Measurements from ENCODE around the gene KCNQ1.

KCNQ1 gene

DNA sequence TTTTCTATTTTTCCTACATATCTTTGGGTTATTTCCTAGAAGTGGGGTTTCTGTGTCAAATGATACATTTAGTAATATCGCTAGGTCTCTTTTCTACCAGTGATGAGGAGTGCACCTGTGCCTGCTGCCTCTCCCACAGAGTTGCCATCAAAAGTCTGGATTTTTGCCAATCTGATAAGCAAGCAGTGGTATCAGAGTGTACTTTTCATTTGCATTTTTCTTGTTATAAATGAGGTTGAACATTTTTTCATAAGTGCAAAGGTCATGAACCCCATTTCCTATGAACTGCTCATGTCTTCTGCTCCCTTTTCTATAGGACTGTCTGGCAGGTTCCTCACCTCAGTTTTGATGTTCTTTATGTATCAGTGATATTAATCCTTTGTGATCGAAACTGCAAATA is 2.2 kb upstream of the KCNQ1 start:
- TF ChIP-seq, protein P1, sequence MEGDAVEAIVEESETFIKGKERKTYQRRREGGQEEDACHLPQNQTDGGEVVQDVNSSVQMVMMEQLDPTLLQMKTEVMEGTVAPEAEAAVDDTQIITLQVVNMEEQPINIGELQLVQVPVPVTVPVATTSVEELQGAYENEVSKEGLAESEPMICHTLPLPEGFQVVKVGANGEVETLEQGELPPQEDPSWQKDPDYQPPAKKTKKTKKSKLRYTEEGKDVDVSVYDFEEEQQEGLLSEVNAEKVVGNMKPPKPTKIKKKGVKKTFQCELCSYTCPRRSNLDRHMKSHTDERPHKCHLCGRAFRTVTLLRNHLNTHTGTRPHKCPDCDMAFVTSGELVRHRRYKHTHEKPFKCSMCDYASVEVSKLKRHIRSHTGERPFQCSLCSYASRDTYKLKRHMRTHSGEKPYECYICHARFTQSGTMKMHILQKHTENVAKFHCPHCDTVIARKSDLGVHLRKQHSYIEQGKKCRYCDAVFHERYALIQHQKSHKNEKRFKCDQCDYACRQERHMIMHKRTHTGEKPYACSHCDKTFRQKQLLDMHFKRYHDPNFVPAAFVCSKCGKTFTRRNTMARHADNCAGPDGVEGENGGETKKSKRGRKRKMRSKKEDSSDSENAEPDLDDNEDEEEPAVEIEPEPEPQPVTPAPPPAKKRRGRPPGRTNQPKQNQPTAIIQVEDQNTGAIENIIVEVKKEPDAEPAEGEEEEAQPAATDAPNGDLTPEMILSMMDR (IDR thresholded peaks at IDR 0.05; ENCODE audit: low read depth, low read length), result no peak
- Histone ChIP-seq H3K27me3 (peaks cover 16% of the 10 kb centered on the region), H3K4me1 (no peaks in the 10 kb centered on the region), H3K9me3 (no peaks in the 10 kb centered on the region), H3K36me3 (no peaks in the 10 kb centered on the region), H3K4me3 (ENCODE audit: low read depth, low read length) (no peak overlapping the region)
- DNase-seq, result no peak

DNA sequence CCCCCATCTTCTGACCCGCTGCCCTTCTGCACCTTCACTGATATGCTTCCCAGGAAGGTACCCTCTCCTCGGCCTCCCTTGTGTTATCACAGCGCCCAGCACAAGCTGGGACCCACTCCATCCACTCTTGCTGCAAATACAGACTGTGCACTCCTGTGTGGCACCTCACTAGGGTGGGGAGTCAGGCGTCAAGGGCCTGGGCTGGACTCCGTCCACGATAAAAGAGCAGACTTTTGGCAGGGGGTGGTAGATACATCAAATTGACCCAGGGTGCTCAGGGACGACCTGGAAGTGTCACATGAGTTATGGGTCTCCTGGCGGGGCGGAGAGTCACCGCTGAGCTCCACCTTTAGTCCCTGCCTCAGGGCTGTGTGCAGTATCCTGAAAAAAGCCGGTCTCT is 1.4 kb upstream of the KCNQ1 start:
- TF ChIP-seq, protein P1 (IDR thresholded peaks at IDR 0.05; ENCODE audit: low read depth, low read length), result no peak
- Histone ChIP-seq H3K4me1 (no peaks in the 10 kb centered on the region), H3K4me3 (ENCODE audit: low read depth, low read length) (no peak overlapping the region), H3K9me3 (no peaks in the 10 kb centered on the region), H3K36me3 (no peaks in the 10 kb centered on the region), H3K27me3 (peaks cover 16% of the 10 kb centered on the region)
- DNase-seq, result no peak

- TF ChIP-seq, protein P1 (IDR thresholded peaks at IDR 0.05; ENCODE audit: low read depth, low read length), result no peak
- DNase-seq, result no peak
These were observed 657 bp upstream of the KCNQ1 start, which contains the start of gene TRPM5 for GRCh38 chr11:2443881-2444820. Gene TRPM5, minus strand, starts transcription at chr11:2444514. Its CDS starts 21,478 bp downstream, at chr11:2423036.

DNA sequence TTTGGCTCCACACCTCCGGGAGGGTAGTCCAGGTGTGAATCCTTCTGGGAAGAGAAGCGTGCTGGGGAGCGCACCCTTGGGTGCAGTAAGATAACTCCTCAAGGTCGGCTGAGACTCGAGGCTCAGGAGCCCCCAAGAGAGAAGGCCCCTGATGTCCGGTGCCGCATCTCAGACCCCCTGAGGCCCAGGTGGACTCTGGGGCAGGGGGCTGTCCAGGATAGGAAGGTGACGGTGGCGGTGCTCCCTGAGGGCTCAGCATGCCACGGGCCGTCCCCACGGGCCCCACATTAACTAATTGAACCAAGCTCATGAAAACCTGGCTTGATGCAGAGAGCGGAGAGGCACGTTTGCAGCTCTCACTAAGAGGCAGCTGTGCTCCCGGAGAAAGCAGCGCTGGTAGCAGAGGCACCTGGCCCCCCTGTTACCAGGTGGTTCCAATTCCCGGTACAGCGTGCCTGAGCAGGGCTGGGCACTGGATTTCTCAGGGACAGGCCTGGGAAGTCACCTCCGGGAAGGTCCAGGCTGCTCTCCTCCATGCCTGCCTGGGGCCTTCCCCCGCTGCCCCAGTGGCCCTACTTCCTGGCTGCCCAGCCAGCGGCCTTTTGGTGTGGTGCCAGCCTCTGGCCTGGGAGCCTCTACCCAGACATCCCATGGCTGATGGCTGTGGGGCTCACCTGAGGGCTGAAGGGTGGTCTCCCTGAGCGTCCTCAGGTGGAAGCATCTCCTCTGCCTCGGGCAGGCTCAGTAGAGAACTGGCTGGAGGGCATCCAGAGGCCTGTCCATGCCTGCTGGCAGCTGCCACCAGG is 1.1 kb downstream of the KCNQ1 start:
- Histone ChIP-seq H3K9me3 (no peaks in the 10 kb centered on the region), H3K27me3 (peaks cover 19% of the 10 kb centered on the region), H3K4me3 (ENCODE audit: low read depth, low read length) (no peak overlapping the region), H3K4me1 (no peaks in the 10 kb centered on the region), H3K36me3 (no peaks in the 10 kb centered on the region)
- DNase-seq, result no peak
- TF ChIP-seq, protein P1 (IDR thresholded peaks at IDR 0.05; ENCODE audit: low read depth, low read length), result no peak

More at GRCh38 chr11:2443881-2444820, 657 bp upstream of the KCNQ1 start, which contains the start of gene TRPM5:
- no peaks in the 10 kb centered on the region for H3K36me3 ChIP-seq
- no peaks in the 10 kb centered on the region for H3K4me1 ChIP-seq
- no peak within 1 kb of the TSS for H3K4me3 ChIP-seq (ENCODE audit: low read depth, low read length)
- peaks cover 19% of the 10 kb centered on the region for H3K27me3 ChIP-seq
- H3K9me3 ChIP-seq, result no peaks in the 10 kb centered on the region

DNA sequence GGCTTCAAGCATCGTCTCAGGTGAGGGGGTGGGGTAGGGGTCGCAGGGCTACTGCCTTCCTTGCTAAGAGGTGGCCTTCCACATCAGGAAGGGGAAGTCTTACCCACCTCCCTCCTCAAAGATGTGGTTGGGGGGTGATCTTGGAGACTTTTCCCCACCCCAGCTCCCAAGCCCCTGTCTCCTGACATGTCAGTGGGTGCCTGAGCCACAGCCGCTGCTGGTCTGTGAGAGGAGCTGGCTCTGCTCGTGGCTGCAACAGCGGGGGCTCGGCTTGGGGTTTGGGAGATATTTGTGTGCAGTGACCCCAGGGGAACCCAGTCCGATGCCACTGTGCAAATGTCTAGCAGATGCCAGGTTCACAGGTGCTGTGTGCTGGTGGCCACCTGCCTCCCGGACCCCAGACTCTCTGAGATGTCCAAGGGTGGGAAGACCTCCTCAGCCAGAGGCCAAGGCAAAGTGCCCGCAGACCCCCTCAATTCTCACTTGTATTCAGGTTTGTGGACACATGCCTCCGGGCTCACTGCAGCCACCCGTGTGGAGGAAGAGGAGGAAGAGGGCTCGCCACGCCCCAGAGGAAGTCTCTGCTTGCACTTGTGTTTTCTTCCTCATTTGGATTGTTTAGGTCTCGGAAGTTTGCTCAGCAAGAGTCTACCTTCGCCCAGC is 1.9 kb downstream of the KCNQ1 start:
- H3K4me1 ChIP-seq, result no peaks in the 10 kb centered on the region
- TF ChIP-seq, protein P1 (IDR thresholded peaks at IDR 0.05; ENCODE audit: low read depth, low read length), result no peak
- no peak overlapping the region for H3K4me3 ChIP-seq (ENCODE audit: low read depth, low read length)
- DNase-seq, result no peak
- peaks cover 19% of the 10 kb centered on the region for H3K27me3 ChIP-seq
- H3K9me3 ChIP-seq, result no peaks in the 10 kb centered on the region
- H3K36me3 ChIP-seq, result no peaks in the 10 kb centered on the region

Data from BE2C (cell line).